A549 treated with AZD2906 at 1 μM for 4 hours (cell line): ENCODE results near the gene CAMTA1. TPM values are rescaled to one million over a fixed set of nuclear protein-coding genes. Genes with fewer than 3 reads are reported as not detected.

Experiments
- total RNA-seq: library from RNA; stranded (reverse); fragments of 200-300 nt; extraction: Qiagen RNA extraction; gene quantifications from 5 replicates; pipeline ENCODE4 v1.2.3, GENCODE V29; 2022

The CAMTA1 gene
- total RNA-seq = 62.7 to 71.0 TPM (median 65.8 TPM) in 5 replicates

GRCh38 chr1:6785318-6785727 is at the start of gene CAMTA1:
Gene CAMTA1 (plus strand): TSS chr1:6785454. CDS start chr1:6785531, 77 bp downstream.

GRCh38 chr1:7770997-7771822 is 986.0 kb downstream of the CAMTA1 start, which contains the start of gene VAMP3:
Gene VAMP3 (plus strand): TSS chr1:7771296. CDS start chr1:7771384, 88 bp downstream.

GRCh38 chr1:7783826-7784491 is 998.7 kb downstream of the CAMTA1 start, which contains the start of gene PER3:
Gene PER3 (plus strand): TSS chr1:7784291. CDS start chr1:7784878, 587 bp downstream.

Other genes starting within 250 kb of the CAMTA1 start
- gene NOL9, start 230.9 kb upstream of the CAMTA1 start, total RNA-seq = 2.9 to 5.1 TPM (median 3.6 TPM) in 5 replicates
- 0.03 TPM in 1 of 5 replicates, not detected in the others for gene TAS1R1, start 230.1 kb upstream of the CAMTA1 start, total RNA-seq
- gene ZBTB48, start 205.5 kb upstream of the CAMTA1 start, total RNA-seq = 13.1 to 17.6 TPM (median 15.1 TPM) in 5 replicates
- gene KLHL21, start 182.6 kb upstream of the CAMTA1 start, total RNA-seq = 15.5 to 23.4 TPM (median 18.2 TPM) in 5 replicates
- 7.6 to 10.1 TPM (median 9.1 TPM) in 5 replicates for gene PHF13, start 171.7 kb upstream of the CAMTA1 start, total RNA-seq
- gene THAP3, start 160.6 kb upstream of the CAMTA1 start, total RNA-seq = 13.6 to 18.6 TPM (median 16.7 TPM) in 5 replicates
- 30.2 to 36.1 TPM (median 33.4 TPM) in 5 replicates for gene DNAJC11, start 83.6 kb upstream of the CAMTA1 start, total RNA-seq